Adipose tissue (tissue), 3 donors: ENCODE measurements around the gene ETFDH. TPM values are rescaled to one million over a fixed set of nuclear protein-coding genes. Genes with fewer than 3 reads are reported as not detected.
A peak's percentile ranks its signal among the peaks of the same experiment; 100 is the strongest.
"Not testable (repeated sequence)": the region's sequence is repeated elsewhere in the genome, so short reads cannot be mapped to it uniquely, and the experiment has no call there.

Experiments
- H3K27ac ChIP-seq: one replicate; pipeline ENCODE4 v1.5.1; 2013; ENCODE audit warnings: low read depth, low read length
- WGBS, 3 donors: extraction: QIAGEN DNeasy Blood & Tissue Kit; methylation state at CpG; one replicate each; pipeline ENCODE4 v1.1.7; 2013; 5-methylcytosine and 5-hydroxymethylcytosine counted together
- polyA plus RNA-seq, 3 donors: library from polyadenylated mRNA; stranded (reverse); fragments of 200-250 nt; gene quantifications; one replicate each; pipeline ENCODE4 v1.2.3, GENCODE V29; 2013
- donor health status: healthy with polysubstance abuse.
- donor health status: Bipolar disorder and iron deficiency.
- donor health status: healthy.

ETFDH gene
- polyA plus RNA-seq, 3 donors: 17.0 to 51.7 (median 31.3) TPM

DNA sequence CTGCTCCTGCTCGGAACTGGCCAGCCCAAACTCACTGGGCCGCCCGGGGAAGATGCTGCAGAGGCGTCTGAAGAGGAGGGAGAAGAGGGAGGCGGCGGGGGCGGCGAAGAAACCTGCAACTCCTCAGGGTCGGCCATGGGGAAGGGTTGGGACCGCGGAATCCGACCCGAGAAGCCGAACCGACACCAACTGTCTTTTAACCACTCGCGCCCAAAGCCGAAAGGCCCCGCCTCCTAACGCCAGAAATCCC is 506 bp upstream of the ETFDH start, which contains the start of gene C4orf46:
Gene C4orf46 (minus strand): TSS at position 223 of the 250 bp plus-strand sequence. CDS start 86 bp downstream, at position 137.
- WGBS, 3 donors: 0% methylated on average over 18 to 20 of the region's 20 CpGs
- peak within 1 kb of the TSS; percentile 60 for H3K27ac ChIP-seq

DNA sequence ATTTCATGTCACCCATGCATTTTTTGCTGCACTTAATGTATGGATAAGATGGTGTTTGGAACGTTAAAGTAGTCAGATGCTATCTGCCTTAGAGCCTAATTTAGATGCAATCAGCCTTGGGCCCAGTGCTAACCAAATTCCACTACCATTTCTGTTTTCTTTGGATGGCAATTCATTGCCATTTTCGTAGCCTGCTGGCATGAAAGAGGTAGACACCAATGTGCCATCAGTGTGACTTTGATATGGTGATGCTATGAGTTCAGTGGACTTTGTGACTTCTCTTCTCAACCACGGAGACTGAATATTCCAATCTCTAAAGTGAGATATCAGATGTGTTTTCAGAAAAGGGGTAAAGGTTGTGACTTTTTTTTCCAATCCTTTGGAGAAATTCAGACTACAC is 1.5 kb downstream of the ETFDH start:
- 61 to 88% (median 83%) methylated on average over 3 of the region's 3 CpGs for WGBS, 3 donors
- H3K27ac ChIP-seq: no peak overlapping the region

DNA sequence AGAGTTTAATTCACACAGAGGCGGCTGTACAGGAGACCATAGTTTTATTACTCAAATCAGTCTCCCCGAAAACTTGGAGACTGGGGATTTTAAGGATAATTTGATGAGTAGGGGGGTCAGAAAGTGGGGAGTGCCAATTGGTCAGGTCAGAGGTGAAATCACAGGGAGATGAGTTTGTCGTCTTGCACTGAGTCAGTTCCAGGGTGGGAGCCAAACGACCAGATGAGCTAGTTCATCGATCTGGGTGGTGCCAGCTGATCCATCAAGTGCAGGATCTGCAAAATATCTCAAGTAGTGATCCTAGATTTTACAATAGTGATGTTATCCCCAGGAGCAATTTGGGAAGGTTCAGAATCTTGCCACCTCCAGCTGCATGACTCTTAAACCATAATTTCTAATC is 4.0 kb downstream of the ETFDH start:
- H3K27ac ChIP-seq: no peak overlapping the region
- WGBS, 3 donors: 76 to 89% (median 80%) methylated on average over 5 of the region's 5 CpGs

DNA sequence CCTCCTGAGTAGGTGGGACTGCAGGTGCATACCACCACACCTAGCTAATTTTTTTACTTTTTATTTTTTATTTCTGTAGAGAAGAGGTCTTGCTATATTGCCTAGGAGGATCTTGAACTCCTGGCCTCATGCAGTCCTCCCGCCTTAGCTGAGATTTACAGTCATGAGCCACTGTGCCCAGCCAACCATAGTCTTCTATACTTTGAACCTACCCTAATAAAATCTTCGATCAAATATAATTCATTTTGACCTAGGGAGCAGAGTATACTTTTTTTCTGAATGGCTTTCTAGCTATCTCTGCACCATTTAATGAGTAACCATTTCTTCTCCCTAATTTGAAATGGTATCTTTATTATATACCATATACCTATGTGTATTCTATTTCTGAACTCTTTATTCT is 6.7 kb downstream of the ETFDH start:
- H3K27ac ChIP-seq: no peak overlapping the region
- WGBS, 3 donors: 95 to 97% (median 96%) methylated on average over 2 of the region's 2 CpGs

DNA sequence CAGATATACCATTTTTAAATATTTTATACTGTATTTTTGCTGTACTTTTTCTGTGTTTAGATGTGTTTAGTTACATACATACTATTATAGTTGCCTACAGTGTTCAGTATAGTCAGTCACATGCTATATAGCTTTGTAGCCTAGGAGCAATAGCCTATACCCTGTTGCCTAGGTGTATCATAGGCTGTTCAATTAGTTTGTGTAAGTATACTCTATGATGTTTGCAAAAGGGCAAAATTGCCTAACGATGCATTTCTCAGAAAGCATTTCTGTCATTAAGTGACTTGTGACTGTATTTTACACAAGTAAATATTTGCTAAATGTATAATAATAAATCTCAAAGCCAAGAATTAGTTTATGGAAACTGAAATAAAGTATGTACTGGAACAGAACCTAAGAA is 9.5 kb downstream of the ETFDH start:
- 55 to 77% (median 61%) methylated on average over 1 of the region's 1 CpG for WGBS, 3 donors

DNA sequence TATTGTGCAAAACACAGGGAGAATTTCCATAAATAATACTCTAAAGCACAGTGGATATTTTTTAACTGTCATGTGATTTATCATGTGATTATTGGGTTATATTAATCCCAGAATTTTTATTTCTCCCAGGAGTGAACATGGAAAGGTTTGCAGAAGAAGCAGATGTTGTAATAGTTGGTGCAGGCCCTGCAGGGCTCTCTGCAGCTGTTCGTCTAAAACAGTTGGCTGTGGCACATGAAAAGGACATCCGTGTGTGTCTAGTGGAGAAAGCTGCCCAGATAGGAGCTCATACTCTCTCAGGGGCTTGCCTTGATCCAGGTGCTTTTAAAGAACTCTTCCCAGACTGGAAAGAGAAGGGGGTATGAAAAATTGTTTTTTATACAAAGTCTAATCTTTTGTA is 10.0 kb downstream of the ETFDH start:
- no peak overlapping the region for H3K27ac ChIP-seq
- WGBS, 3 donors: 28 to 63% (median 44%) methylated on average over 2 of the region's 2 CpGs

More for the DNA sequence above, 9.5 kb downstream of the ETFDH start:
- no peak overlapping the region for H3K27ac ChIP-seq

DNA sequence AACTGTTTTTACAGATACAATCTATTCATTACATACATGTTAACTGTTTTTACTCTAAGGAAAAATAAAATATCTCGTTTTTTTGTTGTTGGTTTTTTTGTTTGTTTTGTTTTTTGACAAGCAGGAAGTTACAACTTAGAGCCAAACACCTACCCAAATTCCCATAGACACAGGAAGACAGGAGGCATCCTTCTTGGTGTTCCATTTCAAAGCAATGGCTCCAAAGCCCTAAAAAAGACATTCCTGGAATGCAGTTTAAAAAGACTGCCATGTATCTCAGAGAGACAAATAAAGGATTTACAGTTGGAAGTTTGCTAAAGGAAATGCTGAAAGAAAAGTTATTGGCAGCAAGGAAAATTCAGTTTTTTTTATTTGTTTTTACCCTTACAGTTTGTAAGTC is 16.7 kb downstream of the ETFDH start:
- H3K27ac ChIP-seq: no peak overlapping the region
- WGBS, 3 donors: 74 to 82% (median 80%) methylated on average over 1 of the region's 1 CpG

DNA sequence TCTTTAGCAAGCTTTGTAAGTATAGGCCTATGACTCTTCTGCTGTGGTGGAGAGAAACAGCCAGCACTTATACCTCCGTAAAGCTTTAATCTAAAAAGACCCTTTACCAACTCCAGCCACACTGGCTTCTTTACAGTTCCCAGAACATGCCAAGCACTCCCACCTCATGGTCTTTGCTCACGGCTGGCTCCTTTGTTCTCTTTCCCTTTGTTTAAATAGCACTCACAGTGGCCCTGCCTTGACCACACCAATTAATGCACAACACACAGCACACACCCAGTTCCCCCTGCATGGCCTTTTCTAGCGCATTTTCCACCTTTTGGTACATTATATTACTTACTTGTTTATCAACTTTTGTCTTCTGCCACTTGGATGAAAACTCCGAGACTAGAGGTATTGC is 32.2 kb downstream of the ETFDH start:
- no peak overlapping the region for H3K27ac ChIP-seq
- 88 to 95% (median 92%) methylated on average over 4 of the region's 4 CpGs for WGBS, 3 donors

DNA sequence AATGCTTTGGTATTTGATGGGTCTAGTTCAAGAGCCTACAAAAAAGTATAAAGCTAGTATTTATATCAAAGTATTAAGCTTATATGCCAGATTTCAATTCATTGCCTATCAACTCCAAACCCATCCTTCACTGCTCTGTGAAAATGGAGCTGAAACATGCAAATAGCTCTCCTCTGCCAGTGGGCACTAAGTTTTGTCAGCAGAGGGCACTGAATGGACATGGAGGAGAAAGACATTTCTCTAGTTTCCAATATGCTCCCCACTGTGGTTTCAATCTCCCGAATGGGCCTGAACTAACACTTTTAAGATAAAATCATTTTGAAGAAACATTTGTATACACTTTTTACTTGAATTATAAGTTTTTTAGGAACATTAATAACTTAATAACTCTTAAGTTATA is 38.7 kb downstream of the ETFDH start:
- WGBS, 3 donors: 62 to 78% (median 69%) methylated on average over 1 of the region's 1 CpG
- no peak overlapping the region for H3K27ac ChIP-seq

DNA sequence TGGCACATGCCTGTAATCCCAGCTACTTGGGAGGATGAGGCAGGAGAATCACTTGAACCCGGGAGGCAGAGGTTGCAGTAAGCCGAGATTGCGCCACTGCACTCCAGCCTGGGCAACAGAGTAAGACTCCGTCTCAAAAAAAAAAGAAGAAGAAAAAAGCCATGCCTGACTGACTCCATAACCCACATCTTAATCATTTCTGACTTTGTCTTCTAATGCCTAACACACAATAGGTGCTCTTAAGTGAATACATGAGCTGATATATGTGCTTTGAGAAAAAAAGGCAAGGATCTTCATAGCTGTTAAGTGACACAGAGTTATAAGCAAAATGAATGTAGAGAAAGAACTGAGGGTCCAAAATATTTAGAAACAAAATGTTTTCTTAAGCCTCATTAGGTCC is 40.5 kb downstream of the ETFDH start:
- not testable (repeated sequence) for H3K27ac ChIP-seq
- 82 to 100% (median 86%) methylated on average over 4 of the region's 4 CpGs for WGBS, 3 donors

DNA sequence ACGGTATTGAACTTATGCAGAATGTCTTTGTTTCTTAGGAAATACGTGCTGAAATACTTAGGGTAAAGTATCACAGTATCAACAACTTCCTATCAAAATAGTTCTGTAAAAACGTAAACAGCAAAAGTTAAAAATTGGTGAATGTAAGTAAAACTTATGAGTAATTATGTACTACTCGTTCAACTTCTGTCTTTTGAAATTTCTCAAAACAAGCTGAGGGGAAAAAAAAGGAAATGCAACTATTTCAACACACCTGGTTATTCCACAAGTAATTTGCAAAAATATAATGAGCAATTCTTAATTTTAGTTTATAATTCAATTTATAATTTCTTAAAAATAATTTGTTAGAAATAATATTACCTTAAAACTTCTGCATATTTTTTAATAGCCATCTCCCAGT is 42.8 kb downstream of the ETFDH start:
- WGBS, 3 donors: 65 to 89% (median 73%) methylated on average over 4 of the region's 4 CpGs
- no peak overlapping the region for H3K27ac ChIP-seq

DNA sequence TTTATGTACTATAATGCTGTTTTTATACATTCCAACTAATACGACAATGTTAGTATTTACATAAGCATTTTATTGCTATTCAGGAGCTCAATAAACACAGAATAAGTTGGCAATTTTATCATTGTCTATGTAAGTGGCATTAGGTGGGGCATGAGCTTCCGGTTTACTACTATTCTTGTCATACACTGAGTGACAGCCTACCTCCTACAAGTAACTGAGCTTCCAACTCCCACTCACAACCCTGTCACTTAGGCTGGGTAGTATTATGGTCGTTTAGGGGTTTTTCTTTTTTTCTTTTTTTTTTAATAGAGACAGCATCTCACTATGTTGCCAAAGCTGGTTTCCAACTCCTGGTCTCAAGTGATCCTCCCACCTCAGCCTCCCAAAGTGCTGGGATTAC is 43.7 kb downstream of the ETFDH start:
- WGBS, 3 donors: 69 to 74% (median 72%) methylated on average over 3 of the region's 3 CpGs
- H3K27ac ChIP-seq: no peak overlapping the region

DNA sequence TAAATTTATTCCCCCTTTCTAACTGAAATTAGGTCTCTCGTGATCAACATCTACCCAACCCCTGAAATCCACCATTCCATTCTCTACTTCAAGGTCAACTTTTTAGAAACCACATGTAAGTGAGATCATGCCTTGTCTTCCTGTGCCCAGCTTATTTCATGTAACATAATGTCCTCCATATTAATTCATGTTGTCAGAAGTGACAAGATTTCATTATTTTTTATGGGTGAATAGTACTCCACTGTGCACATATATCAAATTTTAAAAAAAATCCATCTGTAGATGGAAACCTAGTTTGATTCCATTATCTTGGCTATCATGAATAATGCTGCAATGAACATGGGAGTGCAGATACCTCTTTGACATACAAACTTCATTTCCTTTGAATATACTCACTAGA is 49.6 kb downstream of the ETFDH start:
- no peak overlapping the region for H3K27ac ChIP-seq
- 78 to 100% (median 95%) methylated on average over 1 of the region's 1 CpG for WGBS, 3 donors

DNA sequence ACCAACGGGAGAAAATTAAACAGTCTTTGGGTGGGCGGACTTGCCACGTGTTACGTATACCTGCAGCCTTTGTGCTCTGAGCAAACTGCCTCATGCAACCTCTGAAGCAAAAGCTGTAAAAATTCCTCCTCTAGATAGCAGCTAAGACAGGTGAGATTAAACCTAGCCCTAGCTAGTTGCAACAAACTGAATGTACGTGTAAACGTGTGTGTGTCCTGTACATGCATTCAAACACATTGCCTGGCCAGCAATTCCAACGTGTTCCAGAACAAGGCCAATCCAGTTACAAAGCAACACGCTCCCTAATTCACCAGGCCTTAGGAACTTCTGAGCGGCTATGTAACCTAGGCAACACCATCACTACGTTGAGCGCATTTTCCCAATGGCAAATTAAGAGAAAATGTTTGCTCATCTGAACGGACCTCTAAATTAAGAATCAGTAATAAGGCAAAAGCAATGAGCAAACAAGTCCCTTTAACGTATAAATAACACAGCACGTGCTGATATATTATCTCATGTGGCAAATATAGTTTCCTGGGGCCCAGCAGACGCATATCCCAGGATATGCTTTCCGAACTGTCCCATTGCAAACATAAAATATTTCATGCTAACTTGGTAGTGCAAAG is 50.3 kb downstream of the ETFDH start:
- H3K27ac ChIP-seq: peak overlapping the region; percentile 31
- WGBS, 3 donors: 7 to 19% (median 17%) methylated on average over 16 of the region's 16 CpGs

DNA sequence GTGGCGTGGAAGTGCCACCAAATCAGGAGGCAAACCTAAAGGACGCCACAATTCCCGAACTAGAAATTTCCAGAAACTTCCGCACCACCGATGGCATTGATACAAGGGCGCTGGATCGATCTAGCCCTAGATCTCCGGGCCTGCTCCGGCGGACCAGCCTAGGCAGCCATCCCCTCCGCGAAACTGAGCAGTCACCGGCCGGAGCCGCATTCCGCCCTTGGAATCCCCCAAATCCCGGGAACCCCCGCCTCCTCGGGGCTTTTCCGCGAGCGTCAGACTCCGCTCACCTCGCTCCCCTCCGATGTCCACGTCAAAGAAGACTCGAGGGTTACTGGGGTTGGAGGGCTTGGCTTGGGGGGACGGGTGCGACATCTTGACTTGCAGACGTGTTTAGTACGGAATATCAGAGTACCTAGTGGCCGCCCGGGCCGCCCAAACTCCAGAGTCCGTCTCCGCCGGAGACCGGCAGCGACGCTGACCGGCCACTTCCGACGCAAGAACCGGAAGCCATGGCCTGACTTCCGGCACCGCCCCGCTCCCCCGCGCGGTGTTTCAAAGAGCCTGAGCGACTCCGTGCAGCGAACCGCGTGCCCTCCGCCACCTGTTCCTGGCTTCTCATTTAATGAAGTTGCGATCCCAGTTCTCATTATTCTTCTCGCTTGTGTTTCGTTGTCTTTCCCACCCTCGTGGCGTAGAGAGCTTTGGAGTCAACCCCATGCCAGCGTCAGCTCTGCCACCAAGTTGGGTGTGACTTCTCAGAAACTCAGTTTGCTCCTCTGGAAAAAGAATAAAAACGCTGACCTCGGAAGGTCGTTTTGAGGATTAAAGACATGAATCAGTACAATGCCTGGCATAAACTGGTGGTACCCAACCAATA is 51.1 kb downstream of the ETFDH start, which contains the start of gene PPID:
Gene PPID (minus strand): TSS at position 480 of the 877 bp plus-strand sequence. CDS start 108 bp downstream, at position 372.
- 0% methylated on average over 65 of the region's 65 CpGs for WGBS, 3 donors
- peak within 1 kb of the TSS; percentile 31 for H3K27ac ChIP-seq

DNA sequence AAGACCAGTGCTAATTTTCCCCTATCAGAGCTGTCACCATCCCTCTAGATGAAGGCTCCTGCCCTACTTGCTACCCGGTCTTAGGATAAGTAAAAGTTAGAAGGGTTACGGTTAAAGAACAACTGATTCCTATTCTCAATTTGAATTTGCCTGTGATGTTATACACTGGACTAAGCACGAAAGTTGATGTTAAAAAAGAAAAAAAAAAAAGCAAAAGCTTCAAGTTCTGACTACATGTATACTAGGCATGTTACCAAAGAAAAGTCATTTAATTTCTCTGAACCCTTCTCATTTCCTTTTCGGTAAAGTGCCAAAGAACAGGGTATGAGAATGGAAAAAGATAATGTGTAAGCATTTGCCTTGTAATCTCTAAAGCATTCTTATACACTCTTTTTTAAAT is 52.5 kb downstream of the ETFDH start:
- H3K27ac ChIP-seq: no peak overlapping the region
- WGBS, 3 donors: 76 to 88% (median 86%) methylated on average over 4 of the region's 4 CpGs

DNA sequence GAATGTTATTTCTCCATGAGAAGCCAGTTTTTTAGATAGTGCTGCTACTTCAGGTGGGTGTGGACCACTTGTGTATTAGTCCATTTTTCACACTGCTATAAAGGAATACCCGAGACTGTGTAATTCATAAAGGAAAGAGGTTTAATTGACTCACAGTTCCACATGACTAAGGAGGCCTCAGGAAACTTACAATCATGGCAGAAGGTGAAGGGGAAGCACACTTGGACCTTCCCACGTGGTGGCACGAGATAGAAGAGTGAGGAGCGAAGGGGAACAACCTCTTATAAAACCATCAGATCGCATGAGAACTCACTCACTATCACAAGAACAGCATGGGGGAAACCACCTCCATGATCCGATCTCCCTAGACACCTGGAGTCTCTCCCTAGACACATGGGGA is 54.5 kb downstream of the ETFDH start:
- 79 to 84% (median 80%) methylated on average over 6 of the region's 6 CpGs for WGBS, 3 donors

DNA sequence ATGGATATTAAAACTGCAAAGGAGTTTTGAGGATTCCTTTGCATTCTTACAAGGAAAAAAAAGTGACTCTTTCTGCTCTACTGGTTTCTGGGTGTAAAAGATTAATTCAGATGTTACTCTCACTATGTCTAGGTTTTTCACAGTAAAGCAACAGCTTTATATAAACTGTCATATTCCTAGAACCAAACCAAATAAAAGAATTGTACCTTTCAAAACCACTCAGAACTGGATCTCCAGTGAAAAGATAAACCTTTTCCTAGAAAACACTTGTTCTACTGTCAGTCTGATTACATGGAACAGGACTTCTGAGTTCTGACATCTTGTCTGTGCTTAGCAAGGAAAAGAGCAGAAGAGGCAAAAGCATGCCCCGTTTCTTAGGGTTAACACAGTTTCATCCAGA is 56.1 kb downstream of the ETFDH start:
- H3K27ac ChIP-seq: no peak overlapping the region
- WGBS, 3 donors: 55 to 73% (median 65%) methylated on average over 1 of the region's 1 CpG

More for the DNA sequence above, 54.5 kb downstream of the ETFDH start:
- no peak overlapping the region for H3K27ac ChIP-seq

DNA sequence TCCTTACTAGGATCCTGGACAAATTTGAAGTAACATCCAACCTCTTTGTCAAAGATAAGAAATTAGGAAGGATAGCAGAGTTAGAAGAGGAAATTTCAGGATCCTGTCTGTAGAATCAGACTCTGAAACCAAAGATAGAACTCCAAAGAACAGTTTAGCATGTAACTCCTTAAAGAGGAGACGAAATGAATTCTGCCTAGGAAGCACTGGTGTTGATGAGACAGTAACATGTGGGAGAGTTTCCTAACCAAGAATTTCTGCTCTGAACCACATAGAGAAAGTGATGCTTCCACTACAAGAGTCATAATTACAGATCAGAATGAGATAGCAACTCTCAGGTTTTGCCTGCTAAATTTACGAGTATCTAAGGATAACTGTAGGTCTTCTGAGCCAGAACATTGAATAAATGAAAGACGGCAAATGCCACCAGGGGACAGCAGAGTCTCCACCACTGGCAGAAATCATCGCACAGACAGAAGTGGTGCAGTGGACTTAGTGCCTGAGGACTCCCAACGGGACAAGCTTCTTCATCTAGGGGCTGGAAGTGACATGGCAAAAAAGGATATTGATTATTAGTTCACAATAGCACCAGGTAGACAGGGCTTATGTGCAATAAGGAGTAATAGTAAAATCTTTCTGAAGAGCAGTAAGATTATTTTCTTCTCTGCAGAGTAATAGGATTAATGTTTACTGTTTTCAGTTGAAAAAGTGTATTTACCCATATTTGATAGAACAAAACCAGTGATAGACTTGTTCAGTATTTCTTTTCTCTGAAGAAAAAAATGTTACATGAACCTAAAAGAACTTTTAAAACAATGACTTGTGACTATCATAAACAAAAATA is 57.8 kb downstream of the ETFDH start:
- no peak overlapping the region for H3K27ac ChIP-seq
- 19 to 21% (median 19%) methylated on average over 5 of the region's 5 CpGs for WGBS, 3 donors
